CD4-positive, alpha-beta T cell (primary cell): ENCODE data around the gene SH2B3. TPM values are rescaled to one million over a fixed set of nuclear protein-coding genes. Genes with fewer than 3 reads are reported as not detected.

ENCODE experiments used
- ATAC-seq: fragments of 200-7000 bp; cut with Tn5 transposase; one replicate; pipeline ENCODE4 v1.10.0; 2022; ENCODE audit warnings: mild to moderate bottlenecking; ENCODE audit not compliant: poor library complexity
- CTCF ChIA-PET: fragments of 350-600 bp; sonication (Branson Sonifier 250); formaldehyde crosslinking; loops from one replicate; lab custom pipeline; 2021; ENCODE audit warnings: antibody characterized with exemption, inconsistent platforms; lab: Charles Lee
- POLR2A ChIA-PET: fragments of 350-600 bp; sonication (Branson Sonifier 250); formaldehyde crosslinking; loops from one replicate; lab custom pipeline; 2021; ENCODE audit warnings: antibody characterized with exemption, inconsistent platforms; lab: Charles Lee
- DNase-seq, 14 experiments: peaks; one replicate each; pipeline ENCODE4 v3.0.0-alpha.2; 2013 to 2020; ENCODE audit warnings: mixed read lengths in 2 of 14
- H3K27ac ChIP-seq, 2 donors: one replicate each; pipeline versions ENCODE4 v1.5.1 to v1.7.0; 2013; ENCODE audit warnings: low read length in 2 of 2, low read depth in 1 of 2, mild to moderate bottlenecking in 1 of 2
- H3K27me3 ChIP-seq, 2 experiments: 1 replicate in 1 of 2; 2 replicates in 1 of 2; pipeline versions ENCODE4 v1.6.1 to v1.7.0; 2013; ENCODE audit warnings: low read length in 2 of 2, control low read depth in 1 of 2, mild to moderate bottlenecking in 1 of 2, moderate library complexity in 1 of 2; ENCODE audit not compliant: insufficient read depth in 2 of 2, control insufficient read depth in 1 of 2
- H3K36me3 ChIP-seq: one replicate; pipeline ENCODE4 v1.6.1; 2013; ENCODE audit warnings: low read length, control low read depth; ENCODE audit not compliant: insufficient read depth
- H3K4me1 ChIP-seq: one replicate; pipeline ENCODE4 v1.6.1; 2013; ENCODE audit warnings: low read length, control low read depth; ENCODE audit not compliant: insufficient read depth
- H3K4me3 ChIP-seq: one replicate; pipeline ENCODE4 v1.5.1; 2013; ENCODE audit warnings: mild to moderate bottlenecking, low read length, moderate library complexity
- H3K9me3 ChIP-seq, 2 experiments: 1 replicate in 1 of 2; 2 replicates in 1 of 2; pipeline versions ENCODE4 v1.6.1 to v1.7.0; 2013; ENCODE audit warnings: low read length in 2 of 2, mild to moderate bottlenecking in 2 of 2, control low read depth in 1 of 2, moderate library complexity in 1 of 2; ENCODE audit not compliant: control insufficient read depth in 1 of 2, insufficient read depth in 1 of 2
- H3K27ac Mint-ChIP-seq: one replicate; pipeline ENCODE4 v1.8.0; 2020; ENCODE audit warnings: mixed read lengths
- H3K27me3 Mint-ChIP-seq: one replicate; pipeline ENCODE4 v1.8.0; 2021; ENCODE audit warnings: mixed read lengths
- H3K36me3 Mint-ChIP-seq: one replicate; pipeline ENCODE4 v1.8.0; 2021; ENCODE audit warnings: low read depth, mixed read lengths
- H3K4me1 Mint-ChIP-seq: one replicate; pipeline ENCODE4 v1.8.0; 2021; ENCODE audit warnings: low read depth, mixed read lengths
- H3K4me3 Mint-ChIP-seq: one replicate; pipeline ENCODE4 v1.8.0; 2020; ENCODE audit warnings: mild to moderate bottlenecking, mixed read lengths
- H3K9me3 Mint-ChIP-seq: one replicate; pipeline ENCODE4 v1.8.0; 2020; ENCODE audit warnings: mixed read lengths
- CTCF ChIP-seq: fragments of 200-600 bp; IDR thresholded peaks from one replicate; pipeline ENCODE4 v1.8.0; 2022; ENCODE audit warnings: antibody characterized with exemption, mild to moderate bottlenecking
- intact Hi-C, 2 experiments: fragments of 100-400 bp; cut with DNase I in 1 of 2; cut with micrococcal nuclease in 1 of 2; formaldehyde crosslinking; loops; one replicate each; pipeline versions ENCODE4 v1.15.1 to v1.9.0; 2023 to 2025; cut with DNase I, micrococcal nuclease
- total RNA-seq, 174 experiments: library from RNA in 2 of 174; stranded (reverse) in 2 of 174; gene quantifications; one replicate each; pipeline ENCODE4 v1.2.3 and lab custom pipeline; 2021 to 2026

SH2B3 gene
- total RNA-seq, 2 experiments from 2014 or later = 42.3 to 46.4 TPM

GRCh38 chr12:111455448-111456320, 50.0 kb downstream of the SH2B3 start:
- Mint-ChIP-seq H3K27me3 (no peaks in the 10 kb centered on the region), H3K4me1 (peaks cover 11% of the 10 kb centered on the region), H3K4me3 (no peak overlapping the region), H3K27ac (peak overlapping the region; percentile 57), H3K9me3 (no peaks in the 10 kb centered on the region), H3K36me3 (peaks cover 59% of the 10 kb centered on the region)
- no peak overlapping the region for H3K4me3 ChIP-seq
- H3K4me1 ChIP-seq = peaks cover 11% of the 10 kb centered on the region
- no peak overlapping the region for H3K27ac ChIP-seq
- TF ChIP-seq CTCF = no peak
- DNase-seq (no peak), ATAC-seq (no peak)
- ChIA-PET POLR2A (interaction anchor here (1.8 kb wide), 1 partner anchor 58 kb away, joined by 5 read pairs; no protein-coding TSS in a partner anchor), CTCF (interaction anchor here (27.4 kb wide), 1 partner anchor 54 kb away, joined by 487 read pairs; the partner anchor contains the start of gene SH2B3)
- H3K27me3 ChIP-seq = no peaks in the 10 kb centered on the region
- peaks cover 60% of the 10 kb centered on the region for H3K36me3 ChIP-seq
- intact Hi-C loops = no loop called here
- H3K9me3 ChIP-seq = no peaks in the 10 kb centered on the region

GRCh38 chr12:111457071-111457470, 51.3 kb downstream of the SH2B3 start:
- Mint-ChIP-seq H3K9me3 (no peaks in the 10 kb centered on the region), H3K4me3 (no peak overlapping the region), H3K36me3 (peaks cover 48% of the 10 kb centered on the region), H3K27me3 (no peaks in the 10 kb centered on the region), H3K27ac (peak overlapping the region; percentile 12), H3K4me1 (no peaks in the 10 kb centered on the region)
- Histone ChIP-seq H3K27ac (no peak overlapping the region), H3K9me3 (no peaks in the 10 kb centered on the region), H3K4me3 (no peak overlapping the region), H3K4me1 (peaks cover 3% of the 10 kb centered on the region), H3K36me3 (peaks cover 50% of the 10 kb centered on the region), H3K27me3 (no peaks in the 10 kb centered on the region)
- DNase-seq (no peak), ATAC-seq (no peak)
- no peak for TF ChIP-seq CTCF
- intact Hi-C loops = no loop called here
- ChIA-PET CTCF (interaction anchor here (27.4 kb wide), 1 partner anchor 55 kb away, joined by 487 read pairs; the partner anchor contains the start of gene SH2B3), POLR2A (interaction anchor here (1.8 kb wide), 1 partner anchor 60 kb away, joined by 5 read pairs; no protein-coding TSS in a partner anchor)

GRCh38 chr12:111457577-111457976, 51.9 kb downstream of the SH2B3 start:
- no peak for TF ChIP-seq CTCF
- H3K4me3 ChIP-seq = no peak overlapping the region
- DNase-seq (no peak), ATAC-seq (no peak)
- peak overlapping the region; percentile 12 for H3K27ac Mint-ChIP-seq
- H3K4me1 ChIP-seq = peaks cover 3% of the 10 kb centered on the region
- intact Hi-C loops = no loop called here
- H3K4me1 Mint-ChIP-seq = no peaks in the 10 kb centered on the region
- H3K27me3 Mint-ChIP-seq = no peaks in the 10 kb centered on the region
- H3K4me3 Mint-ChIP-seq = no peak overlapping the region
- H3K36me3 Mint-ChIP-seq = peaks cover 52% of the 10 kb centered on the region
- H3K27ac ChIP-seq = no peak overlapping the region
- ChIA-PET POLR2A (no interaction called here), CTCF (interaction anchor here (27.4 kb wide), 1 partner anchor 56 kb away, joined by 487 read pairs; the partner anchor contains the start of gene SH2B3)
- H3K27me3 ChIP-seq = no peaks in the 10 kb centered on the region
- no peaks in the 10 kb centered on the region for H3K9me3 Mint-ChIP-seq
- H3K9me3 ChIP-seq = no peaks in the 10 kb centered on the region
- peaks cover 53% of the 10 kb centered on the region for H3K36me3 ChIP-seq
